Neuron (in vitro differentiated cells): ENCODE data around the gene OR2T6.

Source experiments
- H2AFZ ChIP-seq: one replicate; pipeline ENCODE4 v1.6.1; 2013; ENCODE audit warnings: low read depth, mild to moderate bottlenecking, inconsistent platforms, low read length, moderate library complexity
- H3K27me3 ChIP-seq: one replicate; pipeline ENCODE4 v1.6.1; 2013; ENCODE audit warnings: low read length; ENCODE audit not compliant: insufficient read depth
- H3K36me3 ChIP-seq: one replicate; pipeline ENCODE4 v1.6.1; 2013; ENCODE audit warnings: low read length; ENCODE audit not compliant: insufficient read depth
- H3K4me1 ChIP-seq: one replicate; pipeline ENCODE4 v1.6.1; 2013; ENCODE audit warnings: low read length; ENCODE audit not compliant: insufficient read depth
- H3K4me3 ChIP-seq: 2 replicates; pipeline ENCODE4 v1.5.1; 2013; ENCODE audit warnings: mild to moderate bottlenecking, low read length, moderate library complexity
- H3K9me3 ChIP-seq: one replicate; pipeline ENCODE4 v1.6.1; 2013; ENCODE audit warnings: low read length

OR2T6 gene, protein sequence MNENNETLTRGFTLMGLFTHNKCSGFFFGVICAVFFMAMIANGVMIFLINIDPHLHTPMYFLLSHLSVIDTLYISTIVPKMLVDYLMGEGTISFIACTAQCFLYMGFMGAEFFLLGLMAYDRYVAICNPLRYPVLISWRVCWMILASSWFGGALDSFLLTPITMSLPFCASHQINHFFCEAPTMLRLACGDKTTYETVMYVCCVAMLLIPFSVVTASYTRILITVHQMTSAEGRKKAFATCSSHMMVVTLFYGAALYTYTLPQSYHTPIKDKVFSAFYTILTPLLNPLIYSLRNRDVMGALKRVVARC

DNA sequence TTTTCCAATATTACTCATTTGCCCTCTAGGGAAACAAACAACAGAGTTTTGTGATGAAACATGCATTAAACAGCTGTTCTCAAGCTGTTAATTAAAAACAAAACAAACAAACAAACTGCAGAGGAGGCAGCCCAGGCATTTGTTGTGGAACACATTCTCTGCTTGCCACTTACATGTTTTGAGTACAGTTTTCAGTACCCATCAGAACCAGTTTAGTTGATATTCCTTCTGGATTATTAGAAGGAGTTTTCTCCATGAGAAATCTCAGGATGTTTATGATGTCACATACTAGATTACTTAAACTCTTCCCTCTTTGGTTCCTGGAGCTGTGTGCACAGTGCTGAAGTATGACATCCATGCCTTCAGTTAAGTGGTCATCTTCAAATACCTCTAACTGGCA lies at the start of gene OR2T6:
OR2T6 (plus strand) TSS at position 301 of the 400 bp plus-strand sequence. CDS start 11,863 bp downstream, outside the sequence.
- Histone ChIP-seq H3K4me1 (no peaks in the 10 kb centered on the region), H3K9me3 (no peaks in the 10 kb centered on the region), H3K36me3 (no peaks in the 10 kb centered on the region), H2AFZ (no peak within 1 kb of the TSS), H3K4me3 (no peak within 1 kb of the TSS), H3K27me3 (no peaks in the 10 kb centered on the region)

DNA sequence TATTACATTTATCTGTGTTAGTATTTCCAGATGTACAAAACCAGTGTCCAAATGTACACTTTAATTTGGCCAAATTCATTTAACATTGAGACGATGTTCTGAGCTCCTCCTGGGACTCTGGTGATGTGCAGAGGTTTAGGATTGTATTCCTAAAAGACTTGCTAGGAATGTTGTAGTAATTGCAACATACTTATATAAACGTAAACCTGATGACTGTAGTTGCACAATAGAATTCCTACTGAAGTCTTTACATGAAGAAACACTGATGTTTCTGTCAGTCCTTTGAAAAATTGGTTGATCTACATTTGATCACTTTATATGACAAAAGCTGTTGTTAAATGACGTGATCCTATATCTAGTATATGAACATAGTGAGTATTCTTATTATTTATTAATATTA lies 32.1 kb upstream of the OR2T6 start:
- Histone ChIP-seq H3K4me3 (no peak overlapping the region), H3K4me1 (no peaks in the 10 kb centered on the region), H3K36me3 (no peaks in the 10 kb centered on the region), H3K27me3 (no peaks in the 10 kb centered on the region), H2AFZ (no peak overlapping the region), H3K9me3 (no peaks in the 10 kb centered on the region)

DNA sequence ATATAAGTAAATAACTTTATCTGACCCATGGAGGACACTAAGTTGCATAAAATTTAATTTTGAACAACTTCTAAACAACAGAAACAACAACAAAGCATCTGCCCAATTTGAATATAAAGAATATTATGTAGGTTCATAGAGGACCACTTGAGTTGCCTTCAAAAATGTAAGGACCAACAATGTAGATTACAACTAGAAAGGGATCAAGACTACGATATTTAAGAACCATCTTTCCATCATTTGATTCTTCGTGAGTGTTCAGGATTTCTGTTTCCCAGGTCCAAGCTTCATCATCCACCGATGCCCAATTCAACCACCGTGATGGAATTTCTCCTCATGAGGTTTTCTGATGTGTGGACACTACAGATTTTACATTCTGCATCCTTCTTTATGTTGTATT lies 27.1 kb upstream of the OR2T6 start, which contains the start of gene OR14C36:
OR14C36 (plus strand) TSS at position 301 of the 400 bp plus-strand sequence; CDS start at position 301, 0 bp downstream.
- Histone ChIP-seq H3K27me3 (no peaks in the 10 kb centered on the region), H3K9me3 (no peaks in the 10 kb centered on the region), H3K36me3 (no peaks in the 10 kb centered on the region), H2AFZ (no peak within 1 kb of the TSS), H3K4me1 (no peaks in the 10 kb centered on the region), H3K4me3 (no peak within 1 kb of the TSS)

DNA sequence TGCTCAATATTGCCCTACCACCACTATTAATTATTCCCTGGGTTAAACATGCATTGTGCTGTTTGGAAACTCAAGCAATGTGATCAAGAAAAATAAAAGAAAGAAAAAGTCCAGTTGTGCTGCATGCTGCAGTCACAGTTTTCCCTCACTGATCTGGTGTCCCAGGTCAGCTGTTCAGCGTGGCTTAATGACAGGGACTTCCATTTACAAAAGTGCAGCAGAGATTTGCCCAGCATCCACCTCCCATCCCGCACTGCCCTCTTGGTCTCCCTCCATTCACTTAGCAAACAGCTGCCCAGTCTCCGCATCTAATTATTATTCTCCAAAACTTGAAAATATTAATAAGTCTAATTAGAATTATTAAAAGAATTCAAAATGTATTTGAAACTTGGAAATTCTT lies 16.1 kb upstream of the OR2T6 start:
- no peaks in the 10 kb centered on the region for H3K9me3 ChIP-seq
- H2AFZ ChIP-seq, result no peak overlapping the region
- no peaks in the 10 kb centered on the region for H3K36me3 ChIP-seq
- no peaks in the 10 kb centered on the region for H3K27me3 ChIP-seq
- no peaks in the 10 kb centered on the region for H3K4me1 ChIP-seq
- H3K4me3 ChIP-seq, result no peak overlapping the region

DNA sequence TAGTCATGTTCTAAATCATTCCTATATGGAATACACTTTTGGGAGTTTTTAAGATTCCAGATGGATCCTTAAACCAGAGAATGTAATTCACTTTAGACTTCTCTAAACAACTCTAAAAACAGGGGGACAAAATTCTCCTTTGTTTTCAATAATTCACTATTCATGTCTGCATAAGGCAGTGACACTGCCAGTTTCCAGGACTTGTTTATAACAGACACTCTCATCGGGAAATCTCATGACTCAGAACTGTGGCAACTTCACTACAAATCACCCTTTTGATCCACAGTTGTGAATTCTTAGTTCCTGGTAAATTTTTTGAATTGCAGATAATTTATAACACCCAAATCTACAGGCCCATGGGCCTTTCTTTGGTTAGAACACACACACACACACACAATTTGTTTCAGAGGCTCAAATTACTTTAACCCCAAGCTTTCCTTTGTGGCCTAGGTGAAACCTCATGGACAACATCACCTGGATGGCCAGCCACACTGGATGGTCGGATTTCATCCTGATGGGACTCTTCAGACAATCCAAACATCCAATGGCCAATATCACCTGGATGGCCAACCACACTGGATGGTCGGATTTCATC lies 14.3 kb upstream of the OR2T6 start, which contains the start of gene OR2T4:
OR2T4 (plus strand) TSS at position 545 of the 595 bp plus-strand sequence; CDS start at position 545, 0 bp downstream.
- H3K36me3 ChIP-seq, result no peaks in the 10 kb centered on the region
- no peaks in the 10 kb centered on the region for H3K27me3 ChIP-seq
- no peak within 1 kb of the TSS for H3K4me3 ChIP-seq
- no peaks in the 10 kb centered on the region for H3K9me3 ChIP-seq
- no peaks in the 10 kb centered on the region for H3K4me1 ChIP-seq
- no peak within 1 kb of the TSS for H2AFZ ChIP-seq

DNA sequence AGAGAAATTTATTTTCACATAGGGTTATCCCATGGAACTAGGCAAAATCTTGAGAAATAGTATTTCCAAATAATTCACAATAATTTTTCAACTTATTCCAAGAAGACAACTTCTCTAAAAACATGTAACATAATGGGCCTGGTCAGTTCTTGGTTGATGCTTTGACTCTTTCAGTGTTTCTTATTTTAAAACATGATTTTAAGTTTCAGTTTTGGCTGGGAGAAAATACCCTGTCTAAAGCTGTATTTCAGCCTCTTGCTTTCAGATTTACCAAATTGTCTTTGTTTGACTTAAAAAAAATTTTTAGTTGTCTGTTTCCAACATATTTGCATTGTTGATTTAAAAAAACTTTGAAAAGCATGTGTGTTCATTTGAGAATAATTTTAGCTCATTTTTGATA lies 8.9 kb upstream of the OR2T6 start:
- no peaks in the 10 kb centered on the region for H3K27me3 ChIP-seq
- no peak overlapping the region for H3K4me3 ChIP-seq
- no peaks in the 10 kb centered on the region for H3K9me3 ChIP-seq
- H3K36me3 ChIP-seq, result no peaks in the 10 kb centered on the region
- H2AFZ ChIP-seq, result no peak overlapping the region
- no peaks in the 10 kb centered on the region for H3K4me1 ChIP-seq

DNA sequence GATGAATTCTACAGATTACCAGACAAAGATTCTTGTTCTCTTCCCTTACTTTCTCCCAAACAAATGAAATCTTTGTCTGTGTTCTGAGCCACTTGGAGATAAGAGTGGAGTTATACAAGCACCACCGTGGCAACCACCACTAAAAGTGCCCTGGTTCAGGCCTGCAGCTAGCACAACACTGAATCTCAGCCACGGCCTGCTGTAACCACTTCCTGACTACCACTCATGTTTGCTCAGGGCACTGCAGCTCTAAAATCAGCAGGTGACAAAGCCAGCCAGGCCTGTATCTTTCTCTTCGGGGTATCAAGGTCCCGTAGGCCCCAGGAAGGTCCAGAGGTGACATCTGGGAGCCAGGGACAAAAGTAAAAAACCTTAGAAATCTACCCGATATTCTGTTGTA lies 3.2 kb upstream of the OR2T6 start:
- Histone ChIP-seq H3K27me3 (no peaks in the 10 kb centered on the region), H3K9me3 (no peaks in the 10 kb centered on the region), H3K4me1 (no peaks in the 10 kb centered on the region), H3K36me3 (no peaks in the 10 kb centered on the region), H2AFZ (no peak overlapping the region), H3K4me3 (no peak overlapping the region)

DNA sequence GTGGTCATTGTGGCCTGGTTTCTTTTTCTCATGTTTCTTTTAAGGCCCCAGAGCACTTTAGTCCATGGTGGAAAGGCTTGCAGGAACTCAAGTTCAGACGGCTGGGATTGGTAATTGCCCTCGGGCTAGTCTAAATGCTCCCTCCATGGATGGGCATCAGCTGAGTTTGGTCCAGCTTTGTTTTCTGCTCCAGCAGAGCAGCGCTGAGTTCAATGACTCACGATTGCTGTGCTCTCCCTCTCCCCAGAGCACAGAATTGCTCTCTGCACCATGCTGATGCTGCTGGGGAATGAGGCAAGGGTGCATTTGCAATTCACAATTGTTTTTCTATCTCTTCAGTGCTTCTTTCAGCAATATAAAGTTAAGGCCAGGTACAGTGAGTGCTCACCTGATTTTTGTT lies 1.8 kb upstream of the OR2T6 start:
- Histone ChIP-seq H3K27me3 (no peaks in the 10 kb centered on the region), H3K9me3 (no peaks in the 10 kb centered on the region), H3K4me1 (no peaks in the 10 kb centered on the region), H2AFZ (no peak overlapping the region), H3K4me3 (no peak overlapping the region), H3K36me3 (no peaks in the 10 kb centered on the region)

DNA sequence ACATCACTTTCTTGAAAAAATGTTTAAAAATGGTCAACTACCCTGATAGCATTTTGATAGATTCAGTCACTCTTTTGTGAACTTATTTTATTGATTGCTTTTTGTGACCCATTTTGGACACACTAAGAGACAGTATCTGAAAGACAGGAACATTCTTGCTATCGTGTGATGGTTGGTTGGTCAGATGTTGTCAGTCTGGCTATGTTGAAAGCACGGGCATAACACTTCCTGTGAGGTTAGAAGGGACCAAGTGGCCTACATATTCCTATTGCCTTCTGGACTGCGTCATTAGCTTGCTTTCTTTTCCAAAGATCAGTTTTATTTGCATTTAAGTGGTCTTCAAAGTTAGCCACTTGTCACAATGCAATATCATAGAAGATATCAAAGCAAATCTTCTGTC lies 1.4 kb downstream of the OR2T6 start:
- H3K9me3 ChIP-seq, result no peaks in the 10 kb centered on the region
- H3K27me3 ChIP-seq, result no peaks in the 10 kb centered on the region
- H3K36me3 ChIP-seq, result no peaks in the 10 kb centered on the region
- H3K4me3 ChIP-seq, result no peak overlapping the region
- no peak overlapping the region for H2AFZ ChIP-seq
- H3K4me1 ChIP-seq, result no peaks in the 10 kb centered on the region

DNA sequence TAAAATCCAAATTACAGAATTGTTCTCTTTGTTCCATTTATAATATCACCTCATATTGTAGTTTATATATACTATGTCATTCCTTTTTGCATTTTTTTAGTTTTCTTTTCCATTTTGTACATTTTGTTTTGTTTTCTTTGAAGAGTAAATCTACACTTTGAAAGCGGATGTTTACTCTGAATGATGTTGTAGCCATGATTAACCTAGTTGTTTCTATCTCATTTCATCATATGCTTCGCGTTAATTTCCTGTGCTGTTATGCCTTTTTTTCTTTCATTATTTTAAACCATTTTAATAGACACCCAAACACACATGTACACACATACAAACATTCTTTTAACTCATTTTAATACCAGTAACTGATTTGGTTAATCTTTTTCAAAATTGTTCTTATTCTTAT lies 5.3 kb downstream of the OR2T6 start:
- Histone ChIP-seq H3K9me3 (no peaks in the 10 kb centered on the region), H2AFZ (no peak overlapping the region)

DNA sequence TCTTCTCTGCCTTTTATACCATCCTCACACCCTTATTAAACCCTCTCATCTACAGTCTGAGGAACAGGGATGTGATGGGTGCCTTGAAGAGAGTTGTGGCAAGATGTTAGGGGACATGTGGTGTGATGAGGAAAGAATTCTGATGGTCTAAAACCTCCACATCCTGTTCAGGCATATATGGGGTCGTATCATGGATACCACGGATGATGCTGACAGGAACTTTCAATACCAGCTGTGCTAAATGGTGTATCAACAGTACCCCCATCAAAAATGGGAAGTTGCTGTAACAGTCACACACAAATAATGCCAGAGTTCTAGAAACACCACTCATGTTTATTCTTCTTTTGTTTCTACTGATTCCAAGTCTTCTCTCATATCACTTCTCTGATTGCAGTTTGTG lies 12.9 kb downstream of the OR2T6 start:
- H3K36me3 ChIP-seq, result no peaks in the 10 kb centered on the region
- H3K9me3 ChIP-seq, result no peaks in the 10 kb centered on the region
- H2AFZ ChIP-seq, result no peak overlapping the region
- H3K4me1 ChIP-seq, result no peaks in the 10 kb centered on the region
- no peaks in the 10 kb centered on the region for H3K27me3 ChIP-seq
- H3K4me3 ChIP-seq, result no peak overlapping the region

More for the DNA sequence above, 5.3 kb downstream of the OR2T6 start:
- no peaks in the 10 kb centered on the region for H3K36me3 ChIP-seq
- no peak overlapping the region for H3K4me3 ChIP-seq
- no peaks in the 10 kb centered on the region for H3K27me3 ChIP-seq
- no peaks in the 10 kb centered on the region for H3K4me1 ChIP-seq

DNA sequence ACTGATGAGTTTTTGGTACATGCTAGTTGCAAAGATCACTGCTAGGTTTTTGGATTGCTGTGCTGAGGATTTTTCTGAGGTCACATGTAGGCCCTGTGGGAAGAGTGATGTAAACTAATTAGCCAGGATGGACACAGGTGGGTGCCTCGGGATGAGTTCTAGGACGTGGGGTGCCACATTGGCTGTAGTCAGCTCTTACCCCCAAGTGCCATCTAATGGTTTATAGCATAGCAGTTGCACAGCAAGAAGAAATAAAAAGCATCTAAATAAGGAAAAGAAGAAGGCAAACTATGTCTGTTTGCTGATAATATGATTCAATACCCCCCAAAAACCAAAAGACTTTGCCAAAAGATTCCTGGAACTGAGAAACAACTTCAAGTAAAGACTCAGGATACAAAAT lies 17.5 kb downstream of the OR2T6 start:
- no peaks in the 10 kb centered on the region for H3K9me3 ChIP-seq
- H3K27me3 ChIP-seq, result no peaks in the 10 kb centered on the region
- no peaks in the 10 kb centered on the region for H3K36me3 ChIP-seq
- no peak overlapping the region for H2AFZ ChIP-seq
- no peak overlapping the region for H3K4me3 ChIP-seq
- H3K4me1 ChIP-seq, result no peaks in the 10 kb centered on the region

DNA sequence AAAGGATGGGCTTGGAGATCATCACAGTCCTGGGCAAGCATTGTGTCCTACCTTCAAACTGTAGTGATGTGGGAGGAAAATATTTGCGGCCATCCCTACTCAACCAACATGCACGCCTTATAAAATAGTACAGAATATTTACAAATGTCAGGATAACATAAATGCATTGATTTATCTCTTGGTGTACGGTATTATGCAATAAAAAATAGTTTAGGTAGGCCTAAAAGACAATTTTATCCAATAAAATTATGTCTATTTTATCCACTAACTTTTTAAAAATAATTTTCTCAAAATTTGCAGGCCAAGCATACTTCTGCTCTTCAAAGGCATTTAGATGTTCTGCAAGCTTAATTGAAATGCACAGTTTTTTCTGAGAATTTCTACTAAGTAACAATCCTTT lies 27.2 kb downstream of the OR2T6 start, which contains the start of gene OR2T1:
OR2T1 (plus strand) TSS at position 301 of the 400 bp plus-strand sequence. CDS start 3,100 bp downstream, outside the sequence.
- Histone ChIP-seq H3K4me3 (no peak within 1 kb of the TSS), H2AFZ (no peak within 1 kb of the TSS), H3K4me1 (no peaks in the 10 kb centered on the region), H3K36me3 (no peaks in the 10 kb centered on the region), H3K27me3 (no peaks in the 10 kb centered on the region), H3K9me3 (no peaks in the 10 kb centered on the region)
